ENCODE results near the gene TSHZ2.

DNA sequence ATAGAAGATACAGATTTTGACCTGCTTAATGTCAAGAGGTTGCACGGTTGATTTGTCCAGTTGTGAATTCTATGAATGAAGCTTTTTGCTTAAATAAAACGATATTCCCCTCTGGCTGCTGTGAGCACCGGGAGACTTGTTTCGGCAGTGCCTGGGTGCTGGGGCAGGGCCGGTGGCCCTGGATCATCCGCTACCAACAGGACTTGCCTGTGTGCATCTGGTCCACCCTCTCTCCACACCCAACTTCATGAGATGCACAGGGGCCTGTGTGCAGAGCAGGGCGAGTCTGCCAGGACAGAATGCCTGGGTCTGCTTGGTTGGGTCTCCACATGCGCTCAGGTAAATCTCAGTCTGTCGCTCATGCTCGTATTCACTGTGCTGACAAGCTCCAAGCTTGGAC, 65.5 kb downstream of the TSHZ2 start:
- TF ChIP-seq CTCF (IDR thresholded peaks at IDR 0.05) = no peak
- no peak for TF ChIP-seq ZFX (IDR thresholded peaks at IDR 0.05; ENCODE audit: borderline replicate concordance)
